GM19455 (cell line): Measurements from ENCODE around the gene CCL25.
"Not testable (repeated sequence)": the region's sequence is repeated elsewhere in the genome, so short reads cannot be mapped to it uniquely, and the experiment has no call there.

Experiments used
- ATAC-seq: cut with Tn5 transposase; IDR thresholded peaks from one replicate; pipeline ENCODE4 v1.9.1; 2021; ENCODE audit not compliant: unreplicated experiment

CCL25 gene

GRCh38 chr19:8084152-8084551, 31.6 kb downstream of the CCL25 start:
- no peak for ATAC-seq

- no peak for ATAC-seq
These were observed 33.2 kb downstream of the CCL25 start for GRCh38 chr19:8085598-8086408.

GRCh38 chr19:8086849-8087248, 34.3 kb downstream of the CCL25 start:
- ATAC-seq: no peak

GRCh38 chr19:8087876-8088275, 35.3 kb downstream of the CCL25 start:
- no peak for ATAC-seq

- ATAC-seq: no peak
These were observed 36.4 kb downstream of the CCL25 start for GRCh38 chr19:8088752-8089663.

GRCh38 chr19:8089664-8090601, 37.4 kb downstream of the CCL25 start:
- ATAC-seq: no peak

- ATAC-seq: no peak
These were observed 38.4 kb downstream of the CCL25 start for GRCh38 chr19:8090950-8091349.

GRCh38 chr19:8093740-8094139, 41.2 kb downstream of the CCL25 start:
- no peak for ATAC-seq

- ATAC-seq: no peak
These were observed 41.8 kb downstream of the CCL25 start for GRCh38 chr19:8094336-8094735.

- no peak for ATAC-seq
These were observed 42.9 kb downstream of the CCL25 start for GRCh38 chr19:8095354-8095886.

- ATAC-seq: no peak
These were observed 43.5 kb downstream of the CCL25 start for GRCh38 chr19:8096071-8096470.

GRCh38 chr19:8097198-8097597, 44.6 kb downstream of the CCL25 start:
- ATAC-seq: no peak

GRCh38 chr19:8097681-8098567, 45.4 kb downstream of the CCL25 start:
- no peak for ATAC-seq

- ATAC-seq: no peak
These were observed 48.8 kb downstream of the CCL25 start for GRCh38 chr19:8101311-8101710.

GRCh38 chr19:8101910-8102309, 49.4 kb downstream of the CCL25 start:
- not testable (repeated sequence) for ATAC-seq

GRCh38 chr19:8105471-8105870, 52.9 kb downstream of the CCL25 start:
- no peak for ATAC-seq

- ATAC-seq: no peak
These were observed 54.8 kb downstream of the CCL25 start for GRCh38 chr19:8107301-8107903.

- ATAC-seq: no peak
These were observed 56.2 kb downstream of the CCL25 start for GRCh38 chr19:8108560-8109445.
